GM20000 (cell line): ENCODE data around the gene DYSF.

ENCODE experiments used
- DNase-seq: peaks from one replicate; pipeline ENCODE4 v3.0.0; 2012; ENCODE audit warnings: low spot score
- CTCF ChIP-seq: IDR thresholded peaks from 2 replicates; pipeline ENCODE4 v1.5.1; 2012; ENCODE audit warnings: mild to moderate bottlenecking, control low read depth; ENCODE audit errors: extremely low read depth, missing control alignments

DYSF gene

DNA sequence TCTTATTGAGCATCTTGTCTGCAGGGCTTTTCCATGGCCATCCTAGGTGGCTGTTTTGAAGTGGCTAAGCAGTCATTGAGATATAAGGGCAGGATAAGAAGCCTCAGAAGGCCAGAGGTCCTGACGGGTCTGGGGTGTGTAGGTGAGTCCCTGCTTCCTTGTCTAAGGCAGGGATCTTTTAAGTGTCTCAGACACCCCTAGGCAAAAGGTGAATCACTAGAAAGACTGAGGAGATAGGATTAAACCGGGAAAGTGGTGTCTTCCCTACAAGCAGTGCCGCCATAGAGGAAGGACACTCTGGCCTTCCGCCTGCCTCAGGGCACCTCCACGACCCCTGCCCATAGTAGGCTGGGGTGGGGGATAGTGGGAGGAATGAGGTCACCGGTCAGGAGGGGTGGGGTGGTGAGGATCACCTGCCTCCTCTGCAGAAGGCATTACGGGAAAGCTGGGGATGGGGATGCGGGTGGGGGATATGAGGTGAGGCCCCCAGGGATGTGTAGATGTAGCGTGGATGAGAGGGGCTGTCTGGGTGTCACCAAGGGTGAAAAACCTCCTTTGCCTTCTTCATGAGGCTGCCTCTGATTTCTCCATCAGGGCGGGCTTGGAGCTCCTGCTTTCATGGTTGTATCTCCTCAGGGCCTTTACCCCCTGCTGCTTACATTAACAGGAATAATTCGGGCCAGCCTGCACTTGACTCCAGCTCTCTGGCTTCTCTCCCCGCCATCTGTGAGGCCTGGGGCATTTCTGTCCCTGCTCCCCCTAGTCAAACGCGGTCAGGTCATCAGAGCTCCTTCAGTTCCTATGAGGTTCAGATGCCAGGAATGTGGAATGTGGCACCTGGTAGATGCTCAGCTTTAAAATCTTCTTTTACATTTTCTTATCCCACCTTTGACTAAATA lies 244.0 kb downstream of the DYSF start:
- no peak for DNase-seq
- TF ChIP-seq CTCF: no peak

GRCh38 chr2:71699428-71699827 lies 246.1 kb downstream of the DYSF start:
- DNase-seq: no peak
- no peak for TF ChIP-seq CTCF

DNA sequence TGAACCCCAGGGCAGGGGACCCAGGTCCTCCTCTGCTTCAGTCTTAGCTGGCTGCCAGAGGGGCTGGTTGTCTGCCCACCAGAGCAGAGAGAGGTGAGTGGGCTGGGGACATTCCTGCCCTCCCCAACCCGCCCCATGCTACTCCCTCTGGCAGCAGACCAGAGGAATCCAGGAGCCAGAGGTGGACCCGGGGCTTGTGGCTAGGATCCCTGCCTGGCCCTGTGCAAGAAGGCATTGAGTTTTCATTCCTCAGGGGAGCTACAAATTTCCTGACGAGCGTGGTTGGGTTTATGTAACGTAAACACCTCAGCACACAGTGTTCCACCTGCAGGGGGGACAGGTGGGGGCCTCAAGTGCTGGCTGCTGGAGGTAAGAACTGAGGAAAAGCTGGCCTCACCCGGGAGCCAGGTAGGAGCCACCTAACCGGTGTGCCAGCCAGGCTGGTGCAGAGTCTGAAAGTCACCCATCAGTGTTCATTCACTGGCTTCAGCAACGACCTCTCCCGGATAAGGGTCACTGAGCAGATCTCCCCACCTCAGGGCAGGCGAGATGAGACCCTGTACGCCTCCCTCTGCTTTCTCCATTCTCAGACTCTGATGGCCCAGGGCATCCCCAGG lies 246.8 kb downstream of the DYSF start:
- TF ChIP-seq CTCF: no peak
- DNase-seq: no peak

- no peak for TF ChIP-seq CTCF
- no peak for DNase-seq
These were observed 247.5 kb downstream of the DYSF start for GRCh38 chr2:71700658-71701397.

DNA sequence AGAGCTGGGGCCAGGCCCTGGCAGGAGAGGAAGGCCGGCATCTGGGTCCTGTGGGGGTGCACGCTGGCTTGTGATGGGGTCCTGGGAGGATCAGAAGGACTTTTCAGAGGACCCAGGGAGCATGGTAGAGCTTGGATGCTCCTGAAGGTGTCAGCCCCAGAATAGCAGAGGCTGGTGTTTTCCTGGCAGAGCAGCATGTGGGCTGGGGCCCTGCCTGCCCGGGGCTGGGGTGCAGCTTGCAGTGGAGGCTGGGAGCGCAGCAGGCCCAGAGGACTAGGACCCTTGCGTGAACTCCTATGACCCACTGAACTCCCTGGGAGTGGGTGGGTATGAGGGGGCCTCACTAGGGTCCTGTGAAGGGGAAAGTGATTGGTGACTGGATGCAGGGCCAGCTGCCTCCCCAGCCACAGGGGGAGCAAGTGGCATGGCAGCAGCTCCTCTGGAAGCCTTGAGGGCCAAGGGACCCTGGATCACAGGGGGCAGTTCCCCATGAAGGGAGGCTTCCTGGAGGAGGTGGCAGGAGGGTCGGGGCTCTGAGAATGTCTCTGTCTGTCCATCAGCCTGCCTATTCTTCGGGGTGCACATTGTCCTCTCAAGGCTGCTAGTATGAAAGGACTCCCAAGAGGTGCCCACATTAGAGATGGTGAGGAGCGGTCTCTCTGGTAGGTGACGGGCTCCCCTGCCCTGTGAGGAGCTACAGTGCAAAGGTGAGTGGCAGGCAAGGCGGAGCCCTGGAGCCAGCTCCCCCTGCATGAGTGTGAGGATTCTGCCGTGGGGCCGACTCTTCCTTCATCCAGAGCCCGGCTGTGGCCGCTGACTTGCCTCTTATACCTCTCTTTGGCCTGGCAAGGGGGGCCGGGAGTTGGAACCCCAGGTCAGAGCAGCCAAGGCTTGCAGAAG lies 249.0 kb downstream of the DYSF start:
- DNase-seq: no peak
- TF ChIP-seq CTCF: no peak

DNA sequence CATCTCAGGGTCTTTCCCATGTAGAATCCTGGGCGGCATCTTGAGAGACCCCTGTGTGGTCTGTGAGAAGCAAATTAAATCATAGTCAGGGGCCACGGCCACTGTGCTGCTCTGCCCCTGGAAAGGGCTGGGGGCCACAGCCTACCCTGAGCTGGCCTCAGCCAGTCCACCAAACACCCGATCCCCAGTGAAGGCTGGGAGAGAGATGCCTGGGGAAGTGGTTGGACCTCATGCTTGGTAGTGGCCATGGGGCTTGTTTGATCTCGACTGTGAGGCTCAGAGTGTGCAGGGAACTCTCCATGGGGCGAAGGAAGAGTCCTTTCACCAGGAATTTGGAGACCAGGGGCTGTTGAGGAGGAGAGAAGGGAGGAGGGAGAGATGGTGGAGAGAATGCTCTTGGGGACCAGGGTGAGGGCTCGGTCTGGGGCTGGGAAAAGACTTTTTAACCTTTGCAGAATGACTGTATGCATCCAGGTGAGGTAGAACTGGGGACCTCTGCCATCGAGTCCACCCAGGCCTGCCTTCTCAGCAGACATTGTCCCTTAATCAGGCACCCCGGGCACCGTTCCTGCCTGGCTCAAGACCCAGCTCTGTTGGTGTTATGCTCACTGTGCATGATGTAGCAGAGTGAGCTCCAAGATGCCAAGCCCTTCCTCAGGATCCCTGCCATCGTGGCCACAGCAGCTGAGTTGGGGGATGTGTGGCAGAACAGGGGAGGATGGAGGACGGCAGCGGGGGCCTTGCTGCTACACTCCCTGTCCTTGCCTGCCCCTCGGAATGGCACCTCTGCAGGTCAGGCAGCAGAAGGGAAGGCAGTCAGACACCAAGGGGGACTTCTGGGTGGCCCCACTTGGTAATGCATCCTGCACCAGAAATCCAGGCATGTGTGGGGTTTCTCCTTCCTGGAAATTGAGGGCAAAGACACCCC lies 249.9 kb downstream of the DYSF start:
- no peak for DNase-seq
- TF ChIP-seq CTCF: no peak
